ENCODE measurements around the gene NTM. TPM values are rescaled to one million over a fixed set of nuclear protein-coding genes. Genes with fewer than 3 reads are reported as not detected.

The NTM gene
- total RNA-seq, 6 donors from 2014 or later = 4.1 to 151 (median 115) TPM

DNA sequence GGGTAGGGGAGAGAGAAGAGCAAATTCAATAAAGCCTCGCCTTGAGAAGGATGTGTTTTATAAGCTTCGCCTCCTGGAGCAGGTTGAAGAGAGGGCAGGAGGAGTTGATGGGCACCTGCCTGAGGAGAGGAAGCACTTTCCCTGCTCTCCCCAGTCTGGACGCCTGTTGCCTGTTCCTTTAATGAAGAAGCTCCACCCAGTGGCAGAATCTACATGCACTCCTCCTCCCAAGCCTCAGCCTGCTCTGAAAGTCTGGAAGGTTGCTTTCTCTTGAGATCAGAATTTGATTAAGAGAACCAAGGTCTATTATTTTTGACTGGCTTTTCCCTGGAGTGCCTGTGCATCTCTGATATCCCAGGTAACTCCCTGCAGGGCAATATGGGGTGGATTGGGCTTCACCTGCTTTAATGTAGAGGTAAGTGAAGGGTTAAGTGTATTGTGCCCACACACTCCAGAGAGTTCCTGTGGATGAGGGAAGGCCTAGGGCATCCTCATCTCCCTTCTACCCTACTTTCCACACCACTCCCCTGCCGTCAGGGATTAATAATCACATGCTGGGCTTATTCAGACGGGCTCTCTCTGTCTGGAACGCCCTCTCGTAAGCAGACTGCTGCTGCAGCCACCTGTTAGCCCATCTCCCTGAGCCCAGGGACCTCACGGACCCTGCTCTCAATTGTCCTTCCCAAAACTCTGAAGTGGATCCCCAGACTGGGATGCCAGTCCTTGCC is 22.3 kb downstream of the NTM start:
- Histone ChIP-seq H3K27ac (no peak overlapping the region), H3K9me3 (no peaks in the 10 kb centered on the region), H3K36me3 (no peaks in the 10 kb centered on the region), H3K27me3 (no peaks in the 10 kb centered on the region), H3K4me3 (no peak overlapping the region), H3K4me1 (no peaks in the 10 kb centered on the region)
- TF ChIP-seq EP300 (IDR thresholded peaks at IDR 0.05) = no peak
- TF ChIP-seq, protein P1, sequence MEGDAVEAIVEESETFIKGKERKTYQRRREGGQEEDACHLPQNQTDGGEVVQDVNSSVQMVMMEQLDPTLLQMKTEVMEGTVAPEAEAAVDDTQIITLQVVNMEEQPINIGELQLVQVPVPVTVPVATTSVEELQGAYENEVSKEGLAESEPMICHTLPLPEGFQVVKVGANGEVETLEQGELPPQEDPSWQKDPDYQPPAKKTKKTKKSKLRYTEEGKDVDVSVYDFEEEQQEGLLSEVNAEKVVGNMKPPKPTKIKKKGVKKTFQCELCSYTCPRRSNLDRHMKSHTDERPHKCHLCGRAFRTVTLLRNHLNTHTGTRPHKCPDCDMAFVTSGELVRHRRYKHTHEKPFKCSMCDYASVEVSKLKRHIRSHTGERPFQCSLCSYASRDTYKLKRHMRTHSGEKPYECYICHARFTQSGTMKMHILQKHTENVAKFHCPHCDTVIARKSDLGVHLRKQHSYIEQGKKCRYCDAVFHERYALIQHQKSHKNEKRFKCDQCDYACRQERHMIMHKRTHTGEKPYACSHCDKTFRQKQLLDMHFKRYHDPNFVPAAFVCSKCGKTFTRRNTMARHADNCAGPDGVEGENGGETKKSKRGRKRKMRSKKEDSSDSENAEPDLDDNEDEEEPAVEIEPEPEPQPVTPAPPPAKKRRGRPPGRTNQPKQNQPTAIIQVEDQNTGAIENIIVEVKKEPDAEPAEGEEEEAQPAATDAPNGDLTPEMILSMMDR (IDR thresholded peaks at IDR 0.05) = no peak
- TF ChIP-seq POLR2A (IDR thresholded peaks at IDR 0.05) = no peak
- no peak for TF ChIP-seq POLR2AphosphoS5 (IDR thresholded peaks at IDR 0.05)
- DNase-seq (no peak), ATAC-seq (ENCODE audit: low FRiP score in 2 of 2) (peak in 1 of 2 donors; percentile 30)
- WGBS, 2 donors = 69 to 74% methylated on average over 8 of the region's 8 CpGs

DNA sequence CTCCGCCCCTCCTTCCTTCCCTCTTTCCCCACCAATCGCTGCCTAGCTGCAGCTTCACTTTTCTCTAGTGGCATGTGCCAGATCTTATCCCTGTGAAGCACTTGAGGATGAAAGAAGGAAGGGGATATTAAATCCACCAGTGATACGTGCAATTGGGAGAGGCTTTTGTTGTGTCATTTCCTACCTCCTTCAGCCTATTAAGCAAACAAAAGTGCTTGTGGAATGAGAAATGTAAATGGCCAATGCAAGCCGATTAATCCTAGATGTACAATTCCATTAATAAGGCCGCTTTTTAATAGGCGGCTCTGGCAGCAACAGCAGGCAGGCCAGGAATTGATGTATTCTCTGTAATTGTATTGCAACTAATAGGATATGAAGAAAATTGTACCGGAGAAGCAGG is 23.3 kb downstream of the NTM start:
- no peaks in the 10 kb centered on the region for H3K9me3 ChIP-seq
- H3K4me3 ChIP-seq = no peak overlapping the region
- no peaks in the 10 kb centered on the region for H3K36me3 ChIP-seq
- ATAC-seq (ENCODE audit: low FRiP score in 2 of 2) (no peak), DNase-seq (no peak)
- TF ChIP-seq POLR2AphosphoS5 (IDR thresholded peaks at IDR 0.05) (no peak), POLR2A (IDR thresholded peaks at IDR 0.05) (no peak), EP300 (IDR thresholded peaks at IDR 0.05) (no peak)
- TF ChIP-seq, protein P1 (IDR thresholded peaks at IDR 0.05) = no peak
- 74 to 86% methylated on average over 7 of the region's 7 CpGs for WGBS, 2 donors
- H3K27me3 ChIP-seq = no peaks in the 10 kb centered on the region
- H3K27ac ChIP-seq = no peak overlapping the region
- no peaks in the 10 kb centered on the region for H3K4me1 ChIP-seq

DNA sequence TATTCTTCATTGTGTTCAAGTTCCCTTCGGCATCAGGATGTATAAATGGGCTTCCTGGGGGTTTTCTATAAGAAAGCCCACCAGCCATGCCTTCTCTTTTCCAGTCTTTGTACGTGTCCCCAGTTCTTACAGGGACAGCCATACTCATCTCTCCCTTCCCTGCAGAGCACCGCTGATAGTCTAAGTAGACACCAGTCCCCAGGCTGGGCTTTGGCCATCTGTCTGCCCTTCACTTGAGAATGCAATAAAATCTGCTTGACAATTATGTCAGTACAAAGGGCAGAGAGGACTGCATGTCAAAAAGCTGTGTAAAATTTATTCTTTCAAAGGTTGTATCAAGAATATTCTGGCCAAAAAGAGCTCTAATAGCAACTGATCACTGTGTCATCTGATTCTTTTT is 27.3 kb downstream of the NTM start:
- DNase-seq (no peak), ATAC-seq (ENCODE audit: low FRiP score in 2 of 2) (no peak)

DNA sequence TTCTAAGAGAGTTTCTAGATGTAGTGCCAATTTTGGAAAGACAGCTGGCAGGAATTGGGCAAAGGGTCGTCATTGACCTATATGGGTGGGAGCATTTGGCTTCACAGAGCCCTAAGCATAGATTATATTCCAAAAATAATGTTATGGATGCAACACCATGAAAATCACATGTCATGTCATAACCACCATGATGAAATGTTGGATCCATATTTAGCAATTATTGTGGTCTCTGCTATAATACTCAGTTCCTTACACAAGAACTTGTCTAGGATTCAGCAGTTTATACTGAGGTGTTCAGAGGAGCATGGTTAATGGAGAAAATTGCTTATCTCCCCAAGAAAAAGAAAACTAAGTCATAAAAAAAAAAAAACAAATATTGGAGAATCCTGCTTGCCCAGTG is 31.6 kb downstream of the NTM start:
- H3K27ac ChIP-seq = no peak overlapping the region
- TF ChIP-seq POLR2AphosphoS5 (IDR thresholded peaks at IDR 0.05) (no peak), EP300 (IDR thresholded peaks at IDR 0.05) (no peak), POLR2A (IDR thresholded peaks at IDR 0.05) (no peak)
- TF ChIP-seq, protein P1 (IDR thresholded peaks at IDR 0.05) = no peak
- DNase-seq = no peak
- ATAC-seq (ENCODE audit: low FRiP score in 2 of 2) = no peak
- no peaks in the 10 kb centered on the region for H3K36me3 ChIP-seq
- WGBS, 2 donors = 67 to 70% methylated on average over 1 of the region's 1 CpG
- H3K9me3 ChIP-seq = no peaks in the 10 kb centered on the region
- H3K4me1 ChIP-seq = no peaks in the 10 kb centered on the region
- no peak overlapping the region for H3K4me3 ChIP-seq
- no peaks in the 10 kb centered on the region for H3K27me3 ChIP-seq

More for the DNA sequence above, 27.3 kb downstream of the NTM start:
- H3K27me3 ChIP-seq = no peaks in the 10 kb centered on the region
- no peaks in the 10 kb centered on the region for H3K9me3 ChIP-seq
- H3K27ac ChIP-seq = no peak overlapping the region
- no peaks in the 10 kb centered on the region for H3K36me3 ChIP-seq
- no peak overlapping the region for H3K4me3 ChIP-seq
- no peaks in the 10 kb centered on the region for H3K4me1 ChIP-seq
- WGBS, 2 donors = 60 to 78% methylated on average over 3 of the region's 3 CpGs
- TF ChIP-seq POLR2A (IDR thresholded peaks at IDR 0.05) (no peak), EP300 (IDR thresholded peaks at IDR 0.05) (no peak)

GRCh38 chr11:131404010-131404409 is 33.6 kb downstream of the NTM start:
- no peaks in the 10 kb centered on the region for H3K9me3 ChIP-seq
- 83 to 90% methylated on average over 9 of the region's 9 CpGs for WGBS, 2 donors
- ATAC-seq (ENCODE audit: low FRiP score in 2 of 2) = no peak
- no peaks in the 10 kb centered on the region for H3K4me1 ChIP-seq
- no peaks in the 10 kb centered on the region for H3K36me3 ChIP-seq
- H3K27ac ChIP-seq = no peak overlapping the region
- DNase-seq = no peak
- no peak overlapping the region for H3K4me3 ChIP-seq
- TF ChIP-seq, protein P1 (IDR thresholded peaks at IDR 0.05) = no peak
- TF ChIP-seq POLR2AphosphoS5 (IDR thresholded peaks at IDR 0.05) = no peak
- TF ChIP-seq POLR2A (IDR thresholded peaks at IDR 0.05) = no peak
- no peak for TF ChIP-seq EP300 (IDR thresholded peaks at IDR 0.05)
- H3K27me3 ChIP-seq = no peaks in the 10 kb centered on the region
